HG02885 (cell line): ENCODE data around the gene TMEM221.

Experiments
- ATAC-seq: cut with Tn5 transposase; IDR thresholded peaks from one replicate; pipeline ENCODE4 v1.9.1; 2021; ENCODE audit warnings: mild to moderate bottlenecking; ENCODE audit not compliant: unreplicated experiment, poor library complexity

Gene TMEM221

GRCh38 chr19:17448131-17448967 lies at the start of gene TMEM221:
TSS of gene TMEM221 (minus strand) at chr19:17448668. CDS start at chr19:17448462, 206 bp downstream.
- no peak for ATAC-seq

- ATAC-seq: no peak
Measured at GRCh38 chr19:17497149-17497798, 48.8 kb upstream of the TMEM221 start.

- peak; percentile 71 for ATAC-seq
Measured at GRCh38 chr19:17496337-17496997, 48.0 kb upstream of the TMEM221 start.

- ATAC-seq: no peak
Measured at GRCh38 chr19:17495639-17496296, 47.3 kb upstream of the TMEM221 start.

GRCh38 chr19:17491287-17491686 lies 42.8 kb upstream of the TMEM221 start:
- no peak for ATAC-seq

- ATAC-seq: no peak
Measured at GRCh38 chr19:17490411-17490810, 41.9 kb upstream of the TMEM221 start.

GRCh38 chr19:17489392-17490030 lies 41.0 kb upstream of the TMEM221 start:
- ATAC-seq: no peak

GRCh38 chr19:17488593-17489391 lies 40.3 kb upstream of the TMEM221 start:
- ATAC-seq: no peak

GRCh38 chr19:17487284-17488121 lies 39.0 kb upstream of the TMEM221 start:
- ATAC-seq: no peak

GRCh38 chr19:17486545-17487240 lies 38.2 kb upstream of the TMEM221 start:
- ATAC-seq: no peak

GRCh38 chr19:17484520-17485185 lies 36.2 kb upstream of the TMEM221 start:
- no peak for ATAC-seq

- ATAC-seq: no peak
Measured at GRCh38 chr19:17483605-17484002, 35.1 kb upstream of the TMEM221 start.

- ATAC-seq: no peak
Measured at GRCh38 chr19:17482877-17483604, 34.6 kb upstream of the TMEM221 start.

GRCh38 chr19:17481986-17482385 lies 33.5 kb upstream of the TMEM221 start:
- ATAC-seq: no peak

GRCh38 chr19:17479325-17479791 lies 30.9 kb upstream of the TMEM221 start:
- no peak for ATAC-seq

GRCh38 chr19:17475541-17476115 lies 27.2 kb upstream of the TMEM221 start:
- no peak for ATAC-seq
